ENCODE results near the gene GUF1.
A peak's percentile ranks its signal among the peaks of the same experiment; 100 is the strongest.

GUF1 gene, protein sequence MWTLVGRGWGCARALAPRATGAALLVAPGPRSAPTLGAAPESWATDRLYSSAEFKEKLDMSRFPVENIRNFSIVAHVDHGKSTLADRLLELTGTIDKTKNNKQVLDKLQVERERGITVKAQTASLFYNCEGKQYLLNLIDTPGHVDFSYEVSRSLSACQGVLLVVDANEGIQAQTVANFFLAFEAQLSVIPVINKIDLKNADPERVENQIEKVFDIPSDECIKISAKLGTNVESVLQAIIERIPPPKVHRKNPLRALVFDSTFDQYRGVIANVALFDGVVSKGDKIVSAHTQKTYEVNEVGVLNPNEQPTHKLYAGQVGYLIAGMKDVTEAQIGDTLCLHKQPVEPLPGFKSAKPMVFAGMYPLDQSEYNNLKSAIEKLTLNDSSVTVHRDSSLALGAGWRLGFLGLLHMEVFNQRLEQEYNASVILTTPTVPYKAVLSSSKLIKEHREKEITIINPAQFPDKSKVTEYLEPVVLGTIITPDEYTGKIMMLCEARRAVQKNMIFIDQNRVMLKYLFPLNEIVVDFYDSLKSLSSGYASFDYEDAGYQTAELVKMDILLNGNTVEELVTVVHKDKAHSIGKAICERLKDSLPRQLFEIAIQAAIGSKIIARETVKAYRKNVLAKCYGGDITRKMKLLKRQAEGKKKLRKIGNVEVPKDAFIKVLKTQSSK

DNA sequence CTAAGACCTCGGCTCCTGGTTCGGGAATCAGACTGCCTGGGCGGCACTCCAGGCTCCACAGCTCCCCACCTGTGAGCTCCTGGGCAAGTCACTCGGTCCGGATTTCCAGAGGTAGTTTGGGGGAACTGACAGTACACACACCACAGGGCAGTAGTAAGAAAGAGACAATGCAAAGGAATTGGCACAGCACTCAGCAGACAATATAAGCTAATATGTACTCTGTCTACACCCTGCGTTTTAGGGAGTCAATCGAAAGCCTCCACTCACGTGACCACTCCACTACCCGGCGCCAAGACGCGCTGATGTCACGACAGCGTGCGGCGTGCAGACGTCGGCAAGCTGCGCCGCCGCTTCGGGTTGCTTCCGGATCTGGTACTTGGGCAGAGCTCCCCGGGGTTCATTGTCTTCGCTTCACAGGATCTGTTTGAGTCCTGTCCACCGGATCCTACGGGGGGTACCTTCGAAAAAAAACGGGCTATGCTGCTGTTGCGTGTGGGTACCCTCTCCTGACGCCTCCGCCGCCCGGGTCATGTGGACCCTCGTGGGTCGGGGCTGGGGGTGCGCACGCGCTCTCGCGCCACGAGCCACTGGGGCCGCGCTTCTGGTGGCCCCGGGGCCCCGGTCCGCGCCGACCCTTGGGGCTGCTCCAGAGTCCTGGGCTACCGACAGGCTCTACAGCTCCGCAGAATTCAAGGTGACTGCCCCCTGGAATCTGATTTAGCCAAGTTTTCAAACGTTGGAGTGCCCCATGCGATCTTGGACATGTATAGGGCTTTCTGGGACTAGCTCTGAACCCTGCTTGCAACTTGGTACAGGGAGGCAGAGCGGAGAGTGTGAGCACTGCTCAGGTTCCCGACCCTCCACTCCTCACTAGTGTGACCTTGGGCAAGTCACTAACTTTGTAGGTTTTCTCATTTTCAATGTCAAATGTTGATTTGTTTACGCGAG is at the start of gene GUF1:
GUF1 (plus strand) TSS at position 327 of the 948 bp plus-strand sequence; CDS start at position 530, 203 bp downstream.
- peak; percentile 92 for DNase-seq (ENCODE audit: low spot score)

DNA sequence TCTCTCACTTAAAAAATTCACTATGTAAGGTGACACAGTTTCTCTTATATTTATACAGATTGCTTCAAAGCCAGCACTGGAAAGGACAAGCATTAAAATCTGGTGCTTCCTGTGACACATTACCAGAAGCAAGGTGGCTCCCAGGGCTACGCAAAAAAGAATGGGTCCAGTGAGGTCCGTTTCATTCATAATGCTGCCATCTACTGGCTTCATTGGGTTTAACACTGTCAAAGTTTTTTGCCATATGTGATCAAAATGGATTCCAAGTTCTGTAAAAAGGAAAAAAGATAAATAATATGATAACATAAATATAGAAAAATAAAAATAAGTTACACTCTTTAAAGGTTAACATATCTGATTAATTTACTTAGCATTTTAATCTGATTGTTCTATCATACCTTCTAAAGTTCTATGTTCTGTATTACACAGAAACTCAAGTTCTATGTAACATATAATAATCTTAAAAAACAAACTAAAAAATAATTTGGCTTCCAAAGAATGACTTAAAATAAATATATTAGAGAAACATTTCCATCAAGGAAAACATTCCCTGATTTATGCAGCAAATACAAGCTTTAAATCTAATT is 48.8 kb upstream of the GUF1 start:
- peak; percentile 69 for DNase-seq (ENCODE audit: low spot score)

DNA sequence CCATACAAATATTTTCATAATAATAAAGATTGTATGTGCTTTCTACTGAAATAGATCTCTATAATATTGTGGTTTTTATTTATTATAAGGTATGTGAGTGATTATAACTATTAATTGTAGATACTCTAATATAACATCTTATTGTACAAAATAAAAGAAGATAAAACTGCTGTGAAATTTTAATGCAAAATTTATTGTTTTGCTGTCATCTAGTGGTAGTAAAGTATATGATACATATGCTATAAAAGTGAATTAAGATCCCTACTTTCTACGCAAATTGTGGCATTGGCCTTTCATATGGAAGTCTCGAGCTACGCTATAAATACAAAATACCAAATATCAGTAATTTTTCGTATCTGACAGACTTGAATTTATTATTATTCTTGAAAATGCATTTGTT is 46.1 kb upstream of the GUF1 start:
- no peak for DNase-seq (ENCODE audit: low spot score)

DNA sequence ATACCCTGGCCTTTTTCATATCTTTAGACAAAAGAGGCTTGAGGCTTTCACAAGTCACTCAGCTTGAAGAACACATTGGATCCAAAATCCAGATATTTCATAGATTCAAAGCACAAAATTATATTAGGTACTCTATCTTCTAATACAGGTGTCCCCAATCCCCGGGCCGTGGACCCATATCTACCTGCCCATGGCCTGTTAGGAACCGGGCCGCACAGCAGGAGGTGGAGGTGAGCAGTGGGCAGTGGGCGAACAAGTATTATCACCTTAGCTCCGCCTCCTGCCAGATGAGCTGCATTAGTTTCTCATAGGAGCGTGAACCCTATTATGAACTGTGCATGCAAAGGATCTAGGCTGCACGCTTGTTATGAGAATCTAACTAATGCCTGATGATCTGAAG is 45.5 kb upstream of the GUF1 start:
- no peak for DNase-seq (ENCODE audit: low spot score)

DNA sequence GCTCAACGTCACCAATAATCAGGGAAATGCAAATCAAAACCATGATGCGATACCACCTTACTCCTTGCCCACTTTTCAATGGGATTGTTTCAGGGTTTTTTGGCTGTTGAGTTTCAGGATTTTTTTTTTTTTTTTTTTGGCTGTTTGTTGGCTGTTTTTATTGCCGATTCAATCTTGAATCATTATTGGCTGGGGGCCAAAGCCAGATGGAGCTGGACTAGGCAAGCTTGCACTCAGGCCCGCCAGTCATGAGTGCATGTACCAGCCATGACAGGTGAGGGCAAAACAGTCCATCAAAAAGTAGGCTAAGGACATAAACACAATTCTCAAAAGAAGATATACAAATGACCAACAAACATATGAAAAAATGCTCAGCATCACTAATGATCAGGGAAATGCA is 40.1 kb upstream of the GUF1 start:
- DNase-seq (ENCODE audit: low spot score): no peak

DNA sequence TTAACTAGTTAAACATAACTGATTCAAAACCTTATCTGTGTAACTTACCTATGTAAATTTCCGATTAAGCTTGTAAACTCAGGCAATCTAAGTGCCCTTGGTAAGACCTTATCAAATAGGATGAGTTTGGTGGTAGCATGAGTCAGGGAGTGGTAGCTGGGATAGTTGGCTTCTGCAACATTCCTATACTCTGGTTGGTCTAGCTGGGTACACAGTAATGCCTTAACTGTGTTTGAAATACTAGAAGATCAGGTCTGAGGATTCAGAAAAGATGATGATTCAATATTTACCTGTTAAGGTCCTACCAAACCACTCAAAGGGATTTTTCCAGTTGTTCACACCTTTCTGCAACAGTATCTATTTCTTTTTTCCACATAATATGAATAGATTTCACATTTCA is 32.1 kb upstream of the GUF1 start:
- no peak for DNase-seq (ENCODE audit: low spot score)

DNA sequence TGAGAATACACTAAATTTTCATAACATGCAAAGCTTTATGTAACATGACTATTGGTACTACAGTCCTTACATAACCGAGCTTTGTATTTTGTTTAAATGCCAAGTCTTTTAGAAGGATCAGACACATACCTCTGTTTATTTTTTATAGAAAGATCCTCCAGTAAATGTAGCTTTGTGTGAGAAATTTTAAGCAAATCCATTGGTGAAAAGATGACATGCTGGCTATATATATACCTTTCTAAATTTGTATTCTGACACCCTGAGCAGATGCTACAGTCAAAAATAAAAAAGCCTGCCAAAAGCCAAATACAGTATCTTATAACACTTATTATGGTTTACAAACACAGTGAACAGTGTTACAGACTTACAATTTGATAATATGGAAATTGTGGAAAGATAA is 26.8 kb upstream of the GUF1 start, which contains the start of gene YIPF7:
YIPF7 (minus strand) TSS at position 201 of the 400 bp plus-strand sequence. CDS start 1,525 bp downstream, outside the sequence.
- no peak for DNase-seq (ENCODE audit: low spot score)

DNA sequence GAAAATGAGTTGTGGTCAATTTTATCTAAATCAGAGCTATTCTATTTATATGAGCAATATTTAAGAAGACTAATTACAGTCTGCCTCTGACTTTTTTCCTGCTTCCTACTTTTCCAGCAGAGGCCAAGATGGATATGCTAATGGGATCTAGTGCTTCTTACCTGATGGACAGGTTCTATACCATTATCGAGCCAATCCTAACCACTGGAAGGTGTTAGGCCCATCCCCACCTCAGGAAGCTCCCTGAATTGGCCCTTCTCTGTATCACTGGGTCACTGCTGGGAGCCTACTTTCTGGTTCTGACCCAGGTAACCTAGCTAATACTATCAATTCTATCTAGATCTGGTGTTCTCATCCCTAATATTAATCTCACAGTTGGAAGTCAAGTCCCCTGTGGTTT is 26.2 kb upstream of the GUF1 start:
- DNase-seq (ENCODE audit: low spot score): no peak

DNA sequence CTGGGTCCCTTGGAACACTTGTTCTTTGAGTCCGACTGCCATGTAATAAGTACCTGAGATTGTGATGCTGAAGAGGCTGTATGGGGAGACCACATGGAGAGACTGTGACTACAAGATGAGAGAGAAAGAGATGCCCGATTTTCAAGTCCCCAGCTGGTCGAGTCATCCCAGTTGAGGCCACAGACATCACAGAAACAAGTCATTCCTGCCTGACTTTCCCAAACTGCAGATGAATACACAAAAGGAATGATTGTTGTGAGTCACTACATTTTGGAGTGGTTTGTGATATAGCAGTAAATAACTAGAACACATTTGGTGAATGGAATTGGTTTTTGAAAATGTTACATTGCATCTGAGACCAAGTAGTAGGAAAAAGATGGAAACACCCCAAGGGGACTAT is 17.8 kb upstream of the GUF1 start:
- DNase-seq (ENCODE audit: low spot score): no peak

DNA sequence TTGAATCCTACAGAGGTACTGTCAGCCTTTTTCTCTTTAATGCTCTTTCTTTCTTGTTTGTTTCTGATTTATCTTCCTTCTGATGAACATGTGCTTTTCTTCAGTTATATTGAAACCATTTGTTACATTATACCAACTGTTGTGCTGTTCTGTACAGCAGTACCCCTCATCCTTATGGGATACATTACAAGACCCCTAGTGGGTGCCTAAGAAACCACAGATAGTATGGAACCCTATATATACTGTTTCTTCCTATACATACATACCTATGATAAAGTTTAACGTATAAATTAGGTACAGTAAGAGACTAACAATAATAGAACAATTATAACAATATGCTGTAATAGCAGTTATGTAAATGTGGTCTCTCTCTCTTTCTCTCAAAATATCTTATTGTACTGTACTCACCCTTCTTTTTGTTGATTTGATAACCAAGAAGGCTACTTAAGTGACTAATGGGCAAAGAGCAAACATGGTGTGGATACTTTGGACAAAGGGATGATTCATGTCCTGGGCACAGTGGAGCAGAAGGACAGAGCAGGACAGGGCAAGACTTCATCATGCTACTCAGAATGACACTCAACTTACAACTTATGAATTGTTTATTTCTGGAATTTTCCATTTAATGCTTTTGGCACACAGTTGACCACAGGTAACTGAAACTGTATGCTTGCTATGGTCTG is 16.1 kb upstream of the GUF1 start:
- DNase-seq (ENCODE audit: low spot score): no peak

DNA sequence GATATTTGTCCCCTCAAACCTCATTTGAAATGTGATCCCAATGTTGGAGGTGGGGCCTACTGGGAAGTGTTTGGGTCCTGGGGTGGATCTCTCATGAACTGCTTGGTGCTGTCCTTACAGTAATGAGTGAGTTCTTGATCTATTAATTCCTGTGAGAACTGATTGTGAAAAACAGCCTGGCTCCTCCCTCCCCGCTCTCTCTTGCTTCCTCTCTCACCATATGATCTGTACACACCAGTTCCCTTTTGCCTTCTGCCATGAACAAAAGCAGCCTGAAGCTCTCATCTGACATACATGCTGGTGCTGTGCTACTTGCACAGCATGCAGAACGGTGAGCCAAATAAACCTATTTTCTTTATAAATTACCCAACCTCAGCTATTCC is 15.6 kb upstream of the GUF1 start:
- DNase-seq (ENCODE audit: low spot score): no peak

DNA sequence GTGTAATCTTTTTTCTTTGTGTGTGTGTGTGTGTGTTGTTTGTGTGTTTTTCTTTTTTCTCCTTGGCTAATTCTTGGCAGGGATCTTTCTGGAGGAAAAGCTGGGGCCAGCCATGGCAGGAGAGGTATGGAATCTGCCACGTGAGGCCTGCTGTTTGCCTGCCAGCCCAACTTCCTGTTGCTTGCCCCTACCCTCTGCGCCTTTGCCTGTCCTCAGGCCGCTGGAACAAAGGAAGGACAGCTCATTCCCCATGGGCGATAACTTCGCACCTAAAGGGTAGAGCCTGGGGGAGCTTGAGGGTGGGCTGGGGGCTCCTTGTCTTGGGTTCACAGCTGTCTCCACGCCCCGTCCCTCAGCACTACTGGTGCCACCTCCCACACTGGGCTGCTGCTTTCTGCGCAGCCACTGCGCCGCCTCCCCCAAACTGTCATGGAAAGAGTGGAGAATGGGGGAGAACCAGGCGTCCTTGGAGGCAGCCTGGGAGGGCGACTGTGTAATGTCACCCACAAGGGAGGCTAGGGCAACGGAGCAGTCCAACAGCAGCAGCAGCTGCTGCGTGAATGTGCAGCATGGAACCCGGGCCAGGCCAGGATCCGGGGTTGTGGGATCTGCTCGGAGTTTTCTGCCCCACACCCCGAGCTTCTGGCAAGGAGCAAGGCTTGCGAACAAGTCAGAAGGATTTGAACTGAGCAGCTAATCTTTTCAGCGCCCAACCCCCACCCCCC is 14.5 kb upstream of the GUF1 start:
- DNase-seq (ENCODE audit: low spot score): no peak

DNA sequence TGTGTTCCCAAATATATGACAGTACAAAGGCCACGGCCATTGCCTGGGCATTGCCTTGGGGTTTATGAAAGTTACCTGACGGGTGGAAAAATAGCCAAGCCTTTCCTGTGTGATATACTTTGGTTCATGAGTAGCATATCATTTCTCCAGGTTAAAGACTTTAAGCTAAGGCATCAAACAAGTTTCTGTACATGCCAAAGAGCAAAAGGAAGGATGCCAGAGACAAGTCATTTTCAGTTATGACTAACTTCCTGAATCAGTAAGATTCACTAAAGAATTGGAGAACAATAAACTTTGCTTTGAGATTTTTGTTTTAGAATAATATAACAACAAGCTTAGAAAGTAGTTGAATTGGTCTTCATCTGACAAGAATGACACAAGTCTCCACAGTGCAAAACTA is 9.7 kb upstream of the GUF1 start:
- DNase-seq (ENCODE audit: low spot score): no peak

DNA sequence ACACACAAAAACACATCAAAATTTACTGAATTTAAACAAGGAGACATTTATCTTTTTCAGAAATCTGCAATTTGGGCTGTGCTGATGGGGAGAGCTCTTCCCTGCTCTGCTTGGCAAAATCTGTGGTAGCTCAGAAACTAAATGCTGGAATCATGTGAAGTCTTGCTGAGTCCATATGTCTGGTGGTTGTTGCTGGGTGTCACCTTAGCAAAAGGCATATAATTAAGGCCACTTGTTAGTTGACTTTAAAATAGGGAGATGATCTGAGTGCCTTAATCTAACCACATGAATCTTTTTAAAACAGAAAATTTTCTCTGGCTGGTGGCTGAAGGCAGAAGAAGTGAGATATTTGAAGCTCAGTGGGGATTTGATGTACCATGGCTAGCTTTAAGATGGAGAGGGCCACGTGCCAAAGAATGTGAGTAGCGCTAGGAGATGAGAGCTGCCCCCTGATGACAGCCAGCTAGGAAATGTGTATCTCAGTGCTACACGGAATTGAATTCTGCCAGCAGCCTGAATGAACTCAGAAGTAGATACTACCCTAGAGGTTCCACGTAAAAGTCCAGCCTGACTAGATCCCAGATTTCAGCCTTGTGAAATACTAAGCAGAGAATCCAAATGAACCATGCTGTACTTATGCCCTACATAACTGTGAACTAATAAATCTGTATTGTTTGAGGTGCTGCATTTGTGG is 7.6 kb upstream of the GUF1 start:
- DNase-seq (ENCODE audit: low spot score): no peak

DNA sequence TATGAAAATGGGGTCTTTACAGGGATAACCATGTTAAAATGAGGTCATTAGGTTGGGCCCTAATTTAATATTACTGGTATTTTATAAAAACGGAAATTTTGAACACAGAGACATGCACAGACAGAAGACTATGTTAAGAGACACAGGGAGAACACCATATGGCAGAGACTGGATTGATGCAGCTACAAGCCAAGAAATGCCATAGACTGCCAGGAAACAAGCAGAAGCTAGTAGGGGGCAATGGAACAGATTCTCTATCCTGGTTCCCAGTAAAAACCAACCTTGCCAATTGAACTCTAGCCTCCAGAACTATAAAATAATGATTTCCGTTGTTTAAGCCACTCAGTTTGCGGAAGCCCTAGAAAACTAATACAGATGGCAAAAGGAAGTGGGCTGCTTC is 6.6 kb upstream of the GUF1 start:
- DNase-seq (ENCODE audit: low spot score): no peak

DNA sequence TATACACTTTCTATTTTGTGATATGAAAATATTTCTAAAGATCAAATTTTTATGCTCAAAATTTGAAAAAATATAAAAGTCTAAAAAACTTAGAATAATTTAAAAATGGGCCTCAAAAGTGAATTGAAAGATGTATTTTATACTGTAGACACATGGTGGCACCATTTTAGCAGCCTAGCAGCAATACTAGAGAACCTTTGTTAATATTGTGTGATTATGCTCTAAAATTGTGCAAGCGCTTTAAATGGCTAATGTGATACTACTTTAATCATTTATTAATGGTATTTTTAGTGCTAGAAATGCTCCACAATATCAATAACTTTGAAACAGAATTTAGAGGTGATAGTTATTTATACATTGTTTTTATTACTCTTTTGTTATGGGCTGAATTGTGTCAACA is 3.7 kb upstream of the GUF1 start:
- DNase-seq (ENCODE audit: low spot score): no peak

DNA sequence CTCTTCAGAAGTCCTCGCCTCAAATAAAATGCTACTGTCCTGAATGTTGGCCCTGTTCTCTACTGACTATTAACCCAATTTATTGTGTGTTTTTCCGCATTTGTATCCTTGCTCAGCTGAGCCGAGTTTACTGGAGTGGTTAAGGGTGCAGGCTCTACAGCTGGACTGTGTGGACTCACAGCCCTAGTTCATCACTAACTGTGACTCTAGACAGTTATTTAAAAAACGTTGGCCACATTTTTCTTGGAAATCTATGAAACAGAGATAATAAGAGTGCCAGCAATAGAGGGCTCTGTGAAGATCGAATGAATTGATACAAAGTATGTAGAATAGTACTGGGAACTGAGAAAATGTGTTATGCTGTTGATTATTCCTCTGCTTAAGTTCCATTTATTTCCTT is 2.9 kb upstream of the GUF1 start:
- no peak for DNase-seq (ENCODE audit: low spot score)

DNA sequence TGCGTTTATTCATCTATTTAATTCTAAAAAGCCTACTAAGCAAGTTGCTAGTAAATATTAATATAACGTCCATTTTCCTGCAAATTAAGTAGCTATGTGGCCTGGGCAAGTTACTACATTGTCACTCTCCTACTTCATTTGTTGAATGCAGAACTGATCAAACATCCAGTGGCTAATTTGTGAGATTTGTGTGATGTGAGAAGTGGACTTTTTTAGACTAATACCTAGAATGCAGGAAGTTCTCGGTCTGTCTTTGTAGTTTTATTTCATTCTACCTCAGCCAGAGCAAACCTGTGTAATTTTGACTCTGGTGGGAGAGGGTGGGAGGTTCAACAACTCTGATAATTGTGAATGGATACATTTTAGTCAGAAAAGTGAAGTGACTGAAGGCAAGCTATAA is 840 bp downstream of the GUF1 start:
- DNase-seq (ENCODE audit: low spot score): no peak

DNA sequence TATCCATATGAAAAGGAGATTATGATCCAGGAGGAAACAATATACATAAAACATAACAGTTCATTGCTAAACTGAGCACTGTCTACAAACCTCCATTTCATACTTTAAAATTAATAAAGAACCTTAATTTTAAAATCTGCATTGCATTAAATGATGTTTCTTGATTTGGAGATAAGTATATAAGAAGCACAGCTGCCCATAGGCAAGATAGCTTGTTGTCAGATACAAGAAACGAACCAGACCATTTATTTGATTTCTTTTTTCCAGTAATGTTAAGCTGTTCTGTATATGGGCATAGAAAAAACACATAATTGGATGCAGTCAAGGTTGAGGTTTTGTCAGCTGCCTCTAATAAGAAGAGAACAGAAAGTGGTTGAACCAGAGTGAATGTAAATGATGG is 6.4 kb downstream of the GUF1 start:
- no peak for DNase-seq (ENCODE audit: low spot score)

DNA sequence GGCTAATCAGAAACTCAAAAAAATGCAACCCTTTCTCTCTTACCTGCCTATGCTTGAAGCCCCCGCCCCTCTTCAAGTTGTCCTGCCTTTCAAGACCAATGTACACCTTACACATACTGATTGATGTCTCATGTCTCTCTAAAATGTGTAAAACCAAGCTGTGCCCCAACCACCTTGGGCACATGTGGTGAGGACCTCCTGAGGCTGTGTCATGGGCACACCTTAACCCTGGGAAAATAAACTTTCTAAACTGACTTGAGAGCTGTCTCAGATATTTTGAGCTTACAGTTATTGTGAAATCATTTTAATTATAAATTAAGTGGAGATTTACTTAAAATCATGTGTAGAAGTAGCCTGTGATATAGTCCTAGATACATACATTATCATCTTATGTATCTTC is 22.2 kb downstream of the GUF1 start:
- DNase-seq (ENCODE audit: low spot score): no peak
